AG09319 (cell line): ENCODE measurements around the gene JAK3.

Experiments
- DNase-seq: peaks from one replicate; pipeline ENCODE4 v3.0.0-alpha.2; 2010; ENCODE audit warnings: low read depth; ENCODE audit errors: extremely low read depth
- CTCF ChIP-seq: IDR thresholded peaks from 2 replicates; pipeline ENCODE4 v1.5.1; 2011; ENCODE audit warnings: low read depth, mild to moderate bottlenecking, inconsistent platforms, low read length, moderate library complexity

Gene JAK3

GRCh38 chr19:17842663-17843291 is 5.0 kb downstream of the JAK3 start:
- no peak for DNase-seq
- no peak for TF ChIP-seq CTCF

- TF ChIP-seq CTCF: no peak
- peak; percentile 69 for DNase-seq
Measured at GRCh38 chr19:17841810-17842662, 5.7 kb downstream of the JAK3 start.

- no peak for DNase-seq
- no peak for TF ChIP-seq CTCF
Measured at GRCh38 chr19:17841371-17841809, 6.4 kb downstream of the JAK3 start.

GRCh38 chr19:17840019-17840418 is 7.8 kb downstream of the JAK3 start:
- no peak for DNase-seq
- no peak for TF ChIP-seq CTCF

- no peak for DNase-seq
- no peak for TF ChIP-seq CTCF
Measured at GRCh38 chr19:17837972-17838371, 9.8 kb downstream of the JAK3 start.

GRCh38 chr19:17836530-17836929 is 11.3 kb downstream of the JAK3 start:
- DNase-seq: no peak
- TF ChIP-seq CTCF: no peak
